C4-2B (cell line): ENCODE results near the gene PRPF19.

Experiments
- H3K27ac ChIP-seq: fragments of 450-650 bp; 2 replicates; pipeline ENCODE4 v1.5.1; 2017
- ZFX ChIP-seq: fragments of 450-650 bp; IDR thresholded peaks from 2 replicates; pipeline ENCODE4 v1.6.1; 2017
- TF ChIP-seq, protein P1 (sequence below): fragments of 450-650 bp; conservative IDR thresholded peaks from 2 replicates; pipeline ENCODE4 v1.5.1; 2017; ENCODE audit warnings: mild to moderate bottlenecking

PRPF19 gene

DNA sequence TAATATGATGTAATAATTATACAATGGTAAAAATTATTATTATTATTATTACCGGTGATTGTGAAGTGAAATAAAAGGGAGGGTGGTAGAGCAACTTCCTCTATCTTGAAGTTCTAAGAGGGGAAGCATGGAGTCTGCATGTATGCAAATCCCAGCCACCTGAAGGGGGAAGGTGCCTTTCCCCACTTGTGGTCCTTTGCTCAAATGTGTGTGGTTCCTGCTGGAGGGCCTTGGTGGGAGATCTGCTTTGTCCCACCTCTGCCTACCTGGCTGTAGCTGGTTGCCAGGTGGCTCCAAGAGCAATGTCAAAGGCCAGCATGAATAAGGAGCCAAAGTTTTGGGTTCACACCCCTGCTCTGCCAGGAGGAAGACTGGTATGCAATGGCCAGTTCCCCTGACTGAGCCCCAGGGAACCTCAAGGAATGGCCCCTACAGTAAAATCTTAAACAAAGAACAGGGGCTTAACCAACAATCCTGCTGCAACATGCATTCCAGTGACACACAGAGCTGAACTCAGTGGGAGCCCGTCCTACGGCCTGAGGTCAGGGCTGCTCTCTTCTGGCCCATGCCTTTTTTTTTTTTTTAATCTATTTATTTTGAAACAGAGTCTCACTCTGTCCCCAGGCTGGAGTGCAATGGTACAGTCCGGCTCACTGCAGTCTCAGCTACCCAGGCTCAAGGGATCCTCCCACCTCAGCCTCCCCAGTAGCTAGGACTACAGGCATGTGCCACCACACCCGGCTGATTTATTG is 26.4 kb upstream of the PRPF19 start:
- TF ChIP-seq, protein P1, sequence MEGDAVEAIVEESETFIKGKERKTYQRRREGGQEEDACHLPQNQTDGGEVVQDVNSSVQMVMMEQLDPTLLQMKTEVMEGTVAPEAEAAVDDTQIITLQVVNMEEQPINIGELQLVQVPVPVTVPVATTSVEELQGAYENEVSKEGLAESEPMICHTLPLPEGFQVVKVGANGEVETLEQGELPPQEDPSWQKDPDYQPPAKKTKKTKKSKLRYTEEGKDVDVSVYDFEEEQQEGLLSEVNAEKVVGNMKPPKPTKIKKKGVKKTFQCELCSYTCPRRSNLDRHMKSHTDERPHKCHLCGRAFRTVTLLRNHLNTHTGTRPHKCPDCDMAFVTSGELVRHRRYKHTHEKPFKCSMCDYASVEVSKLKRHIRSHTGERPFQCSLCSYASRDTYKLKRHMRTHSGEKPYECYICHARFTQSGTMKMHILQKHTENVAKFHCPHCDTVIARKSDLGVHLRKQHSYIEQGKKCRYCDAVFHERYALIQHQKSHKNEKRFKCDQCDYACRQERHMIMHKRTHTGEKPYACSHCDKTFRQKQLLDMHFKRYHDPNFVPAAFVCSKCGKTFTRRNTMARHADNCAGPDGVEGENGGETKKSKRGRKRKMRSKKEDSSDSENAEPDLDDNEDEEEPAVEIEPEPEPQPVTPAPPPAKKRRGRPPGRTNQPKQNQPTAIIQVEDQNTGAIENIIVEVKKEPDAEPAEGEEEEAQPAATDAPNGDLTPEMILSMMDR, result no peak
- no peak for TF ChIP-seq ZFX
- H3K27ac ChIP-seq, result no peak overlapping the region

DNA sequence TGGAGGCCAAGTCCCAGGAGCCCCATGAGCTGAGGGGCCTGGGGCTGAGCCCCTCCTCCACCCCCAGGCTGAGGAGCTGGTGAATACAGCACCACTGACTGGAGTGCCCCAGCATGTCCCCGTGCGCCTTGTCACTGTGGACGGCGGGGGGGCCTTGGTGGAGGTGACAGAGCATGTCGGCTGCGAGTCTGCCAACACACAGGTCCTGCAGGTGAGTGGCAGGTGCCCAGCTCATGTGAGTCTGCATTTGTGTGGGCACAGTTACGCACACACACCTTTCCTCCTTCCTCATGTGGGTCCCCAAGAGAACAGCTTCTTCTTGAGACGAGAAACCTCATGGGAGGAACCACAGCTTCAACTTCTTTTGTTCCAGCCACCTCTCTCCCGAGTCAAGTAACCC is 25.5 kb upstream of the PRPF19 start:
- no peak overlapping the region for H3K27ac ChIP-seq

DNA sequence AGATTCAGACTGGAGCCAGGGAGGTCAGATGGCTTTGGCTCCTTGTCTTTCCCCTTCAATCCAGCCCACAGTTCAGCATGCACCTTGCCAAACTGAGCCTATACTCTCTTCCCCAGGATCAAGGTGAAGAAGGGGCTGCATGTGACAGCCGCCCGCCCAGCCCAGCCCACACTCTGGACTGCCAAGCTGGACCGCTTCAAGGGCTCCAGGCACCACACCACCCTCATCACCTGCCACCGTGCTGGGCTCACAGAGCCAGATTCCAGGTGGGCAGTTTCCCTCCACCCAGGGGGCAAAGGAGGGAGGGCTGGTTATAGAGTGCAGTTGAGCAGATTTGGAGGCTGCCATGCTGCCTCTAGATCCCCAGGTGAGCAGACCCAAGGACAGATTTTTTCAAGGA is 24.0 kb upstream of the PRPF19 start:
- TF ChIP-seq, protein P1, result no peak
- H3K27ac ChIP-seq, result no peak overlapping the region

More for the DNA sequence above, 25.5 kb upstream of the PRPF19 start:
- no peak for TF ChIP-seq ZFX
- TF ChIP-seq, protein P1, result no peak

DNA sequence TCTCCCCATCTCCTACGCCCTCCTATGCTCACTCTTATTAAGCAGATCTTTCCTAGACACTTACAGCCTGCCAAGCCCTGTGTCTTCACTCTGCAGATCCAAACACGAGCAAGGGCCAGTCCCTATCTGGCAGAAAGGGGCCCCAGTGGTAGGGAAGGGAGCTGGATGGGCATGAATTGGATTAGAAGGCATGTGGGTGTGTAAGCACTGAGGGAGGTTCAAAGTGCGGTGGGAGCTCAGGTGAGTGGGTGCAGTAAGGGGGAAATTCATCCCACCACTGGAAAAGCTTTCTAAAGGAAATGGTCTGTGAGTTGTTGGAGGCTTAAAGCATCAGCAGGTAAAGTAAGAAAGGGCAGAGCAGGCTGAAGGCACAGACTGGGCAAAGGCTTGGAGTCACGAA is 23.4 kb upstream of the PRPF19 start:
- no peak overlapping the region for H3K27ac ChIP-seq
- TF ChIP-seq, protein P1, result no peak
- no peak for TF ChIP-seq ZFX

DNA sequence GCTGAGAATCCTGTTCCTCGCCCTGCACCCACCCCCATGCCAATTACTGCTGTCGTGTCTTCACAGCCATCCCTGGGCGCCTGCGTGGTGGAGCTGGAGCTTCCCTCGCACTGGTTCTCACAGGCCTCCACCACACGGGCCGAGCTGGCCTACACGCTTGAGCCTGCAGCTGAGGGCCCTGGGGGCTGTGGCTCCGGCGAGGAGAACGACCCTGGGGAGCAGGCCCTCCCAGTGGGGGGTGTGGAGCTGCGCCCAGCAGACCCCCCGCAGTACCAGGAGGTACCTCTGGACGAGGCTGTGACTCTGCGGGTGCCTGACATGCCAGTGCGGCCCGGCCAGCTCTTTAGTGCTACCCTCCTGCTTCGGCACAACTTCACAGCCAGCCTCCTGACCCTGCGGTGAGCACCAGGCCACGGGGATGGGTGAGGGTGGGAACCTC is 22.2 kb upstream of the PRPF19 start:
- no peak for TF ChIP-seq ZFX
- TF ChIP-seq, protein P1, result no peak
- H3K27ac ChIP-seq, result no peak overlapping the region

DNA sequence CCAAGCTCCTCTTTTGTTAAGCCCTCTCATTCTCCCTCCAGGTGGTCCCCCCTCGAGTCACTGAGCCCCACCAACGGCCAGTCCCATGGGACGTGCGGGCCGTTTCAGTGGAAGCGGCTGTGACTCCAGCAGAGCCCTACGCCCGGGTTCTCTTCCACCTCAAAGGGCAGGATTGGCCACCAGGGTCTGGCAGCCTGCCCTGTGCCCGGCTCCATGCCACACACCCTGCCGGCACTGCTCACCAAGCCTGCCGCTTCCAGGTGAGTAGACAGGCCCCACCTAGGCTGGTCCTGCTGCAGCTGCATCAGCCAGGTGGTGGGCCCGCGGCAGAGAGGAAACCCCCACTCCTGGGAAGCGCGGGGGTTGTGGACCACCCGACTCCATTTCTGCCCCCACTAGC is 21.2 kb upstream of the PRPF19 start:
- TF ChIP-seq ZFX, result no peak
- TF ChIP-seq, protein P1, result no peak
- H3K27ac ChIP-seq, result no peak overlapping the region

DNA sequence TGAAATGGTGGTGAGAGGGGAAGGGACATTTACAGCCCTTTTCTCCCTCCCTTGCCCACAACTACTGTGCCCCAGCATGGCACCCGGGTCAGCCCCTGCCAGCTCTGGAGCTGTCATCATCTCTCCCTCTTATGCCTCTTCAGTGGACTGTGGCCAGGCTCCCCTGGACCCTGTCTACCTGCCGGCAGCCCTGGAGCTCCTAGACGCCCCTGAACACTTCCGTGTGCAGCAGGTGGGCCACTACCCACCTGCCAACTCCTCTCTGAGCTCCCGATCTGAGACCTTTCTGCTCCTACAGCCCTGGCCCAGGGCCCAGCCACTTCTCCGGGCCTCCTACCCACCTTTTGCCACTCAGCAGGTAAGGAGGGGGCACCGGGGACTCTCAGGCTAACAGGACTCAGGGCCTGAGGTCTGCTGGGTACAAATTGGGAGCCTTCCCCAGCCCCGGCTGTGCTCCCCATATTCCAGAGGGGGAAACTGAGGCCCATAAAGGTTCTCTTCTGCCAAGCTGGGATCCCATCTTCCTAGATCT is 20.7 kb upstream of the PRPF19 start:
- no peak overlapping the region for H3K27ac ChIP-seq
- no peak for TF ChIP-seq ZFX
- TF ChIP-seq, protein P1, result no peak
